HUES48 (cell line): ENCODE data around the gene ZNF830.
A peak's percentile ranks its signal among the peaks of the same experiment; 100 is the strongest.
"Not testable (repeated sequence)": the region's sequence is repeated elsewhere in the genome, so short reads cannot be mapped to it uniquely, and the experiment has no call there.

Experiments used
- H3K27ac ChIP-seq: one replicate; pipeline ENCODE4 v1.7.0; 2013; ENCODE audit warnings: low read depth, low read length, inconsistent platforms
- H3K27me3 ChIP-seq: 2 replicates; pipeline ENCODE4 v1.6.1; 2013; ENCODE audit warnings: mild to moderate bottlenecking, low read length; ENCODE audit not compliant: control insufficient read depth, insufficient read depth
- H3K36me3 ChIP-seq: 2 replicates; pipeline ENCODE4 v1.6.1; 2013; ENCODE audit warnings: low read length; ENCODE audit not compliant: control insufficient read depth, insufficient read depth
- H3K4me1 ChIP-seq: 2 replicates; pipeline ENCODE4 v1.6.1; 2013; ENCODE audit warnings: mild to moderate bottlenecking, low read length; ENCODE audit not compliant: control insufficient read depth, insufficient read depth
- H3K4me3 ChIP-seq: 2 replicates; pipeline ENCODE4 v1.5.1; 2013; ENCODE audit warnings: mild to moderate bottlenecking, low read depth, low read length
- H3K9ac ChIP-seq: 2 replicates; pipeline ENCODE4 v1.6.1; 2013; ENCODE audit warnings: mild to moderate bottlenecking, low read depth, low read length, moderate library complexity
- H3K9me3 ChIP-seq: 2 replicates; pipeline ENCODE4 v1.6.1; 2013; ENCODE audit warnings: low read length; ENCODE audit not compliant: control insufficient read depth, insufficient read depth

The ZNF830 gene, protein sequence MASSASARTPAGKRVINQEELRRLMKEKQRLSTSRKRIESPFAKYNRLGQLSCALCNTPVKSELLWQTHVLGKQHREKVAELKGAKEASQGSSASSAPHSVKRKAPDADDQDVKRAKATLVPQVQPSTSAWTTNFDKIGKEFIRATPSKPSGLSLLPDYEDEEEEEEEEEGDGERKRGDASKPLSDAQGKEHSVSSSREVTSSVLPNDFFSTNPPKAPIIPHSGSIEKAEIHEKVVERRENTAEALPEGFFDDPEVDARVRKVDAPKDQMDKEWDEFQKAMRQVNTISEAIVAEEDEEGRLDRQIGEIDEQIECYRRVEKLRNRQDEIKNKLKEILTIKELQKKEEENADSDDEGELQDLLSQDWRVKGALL

DNA sequence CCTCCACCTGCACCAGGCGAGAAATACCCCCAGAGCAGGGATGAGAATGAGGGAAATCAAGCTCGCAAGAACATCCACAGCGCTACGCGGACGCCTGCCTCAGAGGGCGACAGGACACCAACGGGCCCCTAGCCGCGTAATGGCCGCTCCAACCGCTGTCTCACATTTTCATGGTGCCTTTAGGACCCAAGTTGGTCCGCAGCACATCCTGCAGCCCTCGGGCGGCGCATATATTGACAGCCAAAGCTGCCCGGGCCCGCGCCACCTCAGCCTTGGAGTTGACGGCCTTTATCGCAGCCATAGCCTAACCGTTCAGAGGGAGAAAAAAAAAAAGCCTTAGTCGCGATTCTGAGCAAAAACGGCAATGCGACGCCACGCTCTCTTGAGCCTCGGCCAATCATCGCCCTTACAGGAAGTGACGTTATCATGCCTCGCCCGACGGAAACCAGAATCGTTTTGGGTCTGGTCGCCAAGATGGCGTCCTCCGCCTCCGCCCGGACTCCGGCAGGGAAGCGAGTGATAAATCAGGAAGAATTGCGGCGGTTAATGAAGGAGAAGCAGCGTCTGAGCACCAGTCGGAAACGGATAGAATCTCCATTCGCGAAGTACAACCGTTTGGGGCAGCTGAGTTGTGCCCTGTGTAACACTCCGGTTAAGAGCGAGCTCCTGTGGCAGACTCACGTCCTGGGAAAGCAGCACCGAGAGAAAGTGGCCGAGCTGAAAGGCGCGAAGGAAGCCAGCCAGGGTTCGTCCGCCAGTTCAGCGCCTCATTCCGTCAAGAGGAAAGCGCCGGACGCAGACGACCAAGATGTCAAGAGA lies at the start of gene ZNF830, which contains the start of gene CCT6B:
Gene ZNF830 (plus strand): TSS at position 448 of the 819 bp plus-strand sequence. CDS start 27 bp downstream, at position 475.
Gene CCT6B (minus strand): TSS at position 368 of the 819 bp plus-strand sequence. CDS start 67 bp downstream, at position 301.
- peaks cover 14% of the 10 kb centered on the region for H3K27me3 ChIP-seq
- peaks cover 24% of the 10 kb centered on the region for H3K36me3 ChIP-seq
- H3K27ac ChIP-seq: peak within 1 kb of the TSS; percentile 93
- no peaks in the 10 kb centered on the region for H3K9me3 ChIP-seq
- H3K9ac ChIP-seq: peak within 1 kb of the TSS; percentile 96
- peak within 1 kb of the TSS; percentile 98 for H3K4me3 ChIP-seq
- peaks cover 8% of the 10 kb centered on the region; the same call in 1 of the 2 replicates for H3K4me1 ChIP-seq

DNA sequence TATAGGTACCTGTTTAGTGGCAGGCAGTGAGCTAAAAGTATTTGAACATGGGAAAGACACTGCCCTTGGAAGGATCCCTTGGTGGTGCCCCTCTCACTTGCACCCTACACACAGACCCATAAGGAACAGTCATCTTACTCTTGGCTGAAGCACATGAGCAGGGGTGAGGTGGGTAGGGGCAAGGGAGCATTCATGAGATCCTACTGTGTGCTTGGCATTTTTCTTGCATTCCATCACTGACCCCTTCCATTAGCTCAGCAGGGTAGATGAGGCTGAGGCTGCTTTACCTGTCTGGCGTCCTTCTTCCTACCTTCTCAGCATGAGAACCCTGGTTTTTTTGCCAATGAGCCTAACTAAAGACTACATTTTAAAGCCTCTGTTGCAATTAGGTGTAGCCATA lies 48.3 kb upstream of the ZNF830 start:
- peak overlapping the region; percentile 16 for H3K27ac ChIP-seq
- H3K4me3 ChIP-seq: no peak overlapping the region
- H3K9me3 ChIP-seq: no peaks in the 10 kb centered on the region
- no peaks in the 10 kb centered on the region for H3K27me3 ChIP-seq
- H3K9ac ChIP-seq: no peak overlapping the region
- H3K36me3 ChIP-seq: no peaks in the 10 kb centered on the region
- H3K4me1 ChIP-seq: no peaks in the 10 kb centered on the region

GRCh38 chr17:34916120-34916519 lies 45.2 kb upstream of the ZNF830 start:
- no peaks in the 10 kb centered on the region for H3K9me3 ChIP-seq
- H3K27me3 ChIP-seq: no peaks in the 10 kb centered on the region
- H3K27ac ChIP-seq: no peak overlapping the region

GRCh38 chr17:34917381-34917780 lies 44.0 kb upstream of the ZNF830 start:
- Histone ChIP-seq H3K27ac (no peak overlapping the region), H3K4me1 (no peaks in the 10 kb centered on the region), H3K36me3 (no peaks in the 10 kb centered on the region), H3K4me3 (no peak overlapping the region), H3K27me3 (no peaks in the 10 kb centered on the region), H3K9ac (no peak overlapping the region), H3K9me3 (no peaks in the 10 kb centered on the region)

More at GRCh38 chr17:34916120-34916519, 45.2 kb upstream of the ZNF830 start:
- Histone ChIP-seq H3K36me3 (no peaks in the 10 kb centered on the region), H3K9ac (no peak overlapping the region), H3K4me1 (no peaks in the 10 kb centered on the region), H3K4me3 (no peak overlapping the region)

DNA sequence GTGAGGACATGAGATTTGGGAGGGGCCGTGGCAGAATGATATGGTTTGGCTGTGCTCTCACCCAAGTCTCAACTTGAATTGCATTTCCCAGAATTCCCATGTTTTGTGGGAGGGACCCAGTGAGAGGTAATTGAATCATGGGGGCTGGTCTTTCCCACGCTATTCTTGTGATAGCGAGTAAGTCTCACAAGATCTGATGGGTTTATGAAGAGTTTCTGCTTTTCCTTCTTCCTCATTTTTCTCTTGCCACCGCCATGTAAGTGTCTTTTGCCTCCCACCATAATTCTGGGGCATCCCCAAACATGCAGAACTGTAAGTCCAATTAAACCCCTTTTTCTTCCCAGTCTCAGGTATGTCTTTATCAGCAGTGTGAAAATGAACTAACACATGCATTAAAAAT lies 40.7 kb upstream of the ZNF830 start:
- no peaks in the 10 kb centered on the region for H3K36me3 ChIP-seq
- no peak overlapping the region for H3K9ac ChIP-seq
- H3K9me3 ChIP-seq: no peaks in the 10 kb centered on the region
- no peaks in the 10 kb centered on the region for H3K27me3 ChIP-seq
- H3K27ac ChIP-seq: no peak overlapping the region
- no peak overlapping the region for H3K4me3 ChIP-seq
- H3K4me1 ChIP-seq: no peaks in the 10 kb centered on the region

GRCh38 chr17:34926661-34927060 lies 34.7 kb upstream of the ZNF830 start:
- H3K27me3 ChIP-seq: no peaks in the 10 kb centered on the region
- no peaks in the 10 kb centered on the region for H3K36me3 ChIP-seq
- H3K9me3 ChIP-seq: no peaks in the 10 kb centered on the region
- no peaks in the 10 kb centered on the region for H3K4me1 ChIP-seq
- no peak overlapping the region for H3K9ac ChIP-seq
- no peak overlapping the region for H3K4me3 ChIP-seq
- H3K27ac ChIP-seq: no peak overlapping the region

GRCh38 chr17:34930283-34930682 lies 31.1 kb upstream of the ZNF830 start:
- H3K27me3 ChIP-seq: no peaks in the 10 kb centered on the region
- H3K9me3 ChIP-seq: no peaks in the 10 kb centered on the region
- no peaks in the 10 kb centered on the region for H3K36me3 ChIP-seq
- no peak overlapping the region for H3K27ac ChIP-seq
- no peaks in the 10 kb centered on the region for H3K4me1 ChIP-seq
- no peak overlapping the region for H3K9ac ChIP-seq
- H3K4me3 ChIP-seq: no peak overlapping the region

DNA sequence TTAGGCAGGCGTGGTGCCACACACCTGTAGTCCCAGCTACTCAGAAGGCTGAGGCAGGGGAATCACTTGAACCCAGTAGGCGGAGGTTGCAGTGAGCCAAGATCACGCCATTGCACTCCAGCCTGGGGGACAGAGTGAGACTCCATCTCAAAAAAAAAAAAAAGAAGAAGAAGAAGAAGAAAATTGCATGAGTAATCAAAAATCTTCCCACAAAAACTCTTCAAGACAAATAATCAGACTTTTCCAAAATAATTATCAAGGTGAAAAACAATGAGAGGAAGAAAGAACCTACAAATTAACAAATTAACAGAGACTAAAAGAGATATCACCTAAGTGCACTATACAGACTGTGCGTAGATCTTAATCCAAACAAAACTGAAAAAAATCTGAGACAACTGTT lies 10.6 kb upstream of the ZNF830 start:
- not testable (repeated sequence) for H3K36me3 ChIP-seq, H3K4me3 ChIP-seq, H3K27me3 ChIP-seq, H3K9ac ChIP-seq, H3K9me3 ChIP-seq, H3K27ac ChIP-seq, H3K4me1 ChIP-seq

DNA sequence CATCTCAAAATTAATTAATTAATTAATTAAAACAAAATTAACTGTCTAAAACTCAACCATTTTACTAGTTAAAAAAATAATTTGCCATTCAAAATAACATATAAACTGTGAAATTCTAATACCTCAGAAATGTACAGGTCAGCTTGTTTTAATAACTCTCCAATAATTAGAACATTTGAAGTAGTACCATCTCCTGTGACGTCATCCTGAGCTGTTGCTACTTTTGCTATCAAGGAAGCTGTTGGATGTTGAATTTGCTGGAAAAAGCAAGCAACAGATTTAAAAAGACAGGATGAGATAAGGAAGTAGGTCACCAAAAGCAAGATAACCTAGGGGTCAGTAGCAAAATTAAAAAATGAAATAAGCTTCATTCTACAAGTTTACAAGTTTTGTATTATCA lies 2.9 kb upstream of the ZNF830 start:
- Histone ChIP-seq H3K4me3 (no peak overlapping the region), H3K27me3 (peaks cover 14% of the 10 kb centered on the region), H3K36me3 (peaks cover under 1% of the 10 kb centered on the region; the same call in 1 of the 2 replicates), H3K4me1 (peaks cover 8% of the 10 kb centered on the region; the same call in 1 of the 2 replicates), H3K9ac (no peak overlapping the region), H3K27ac (no peak overlapping the region), H3K9me3 (no peaks in the 10 kb centered on the region)

DNA sequence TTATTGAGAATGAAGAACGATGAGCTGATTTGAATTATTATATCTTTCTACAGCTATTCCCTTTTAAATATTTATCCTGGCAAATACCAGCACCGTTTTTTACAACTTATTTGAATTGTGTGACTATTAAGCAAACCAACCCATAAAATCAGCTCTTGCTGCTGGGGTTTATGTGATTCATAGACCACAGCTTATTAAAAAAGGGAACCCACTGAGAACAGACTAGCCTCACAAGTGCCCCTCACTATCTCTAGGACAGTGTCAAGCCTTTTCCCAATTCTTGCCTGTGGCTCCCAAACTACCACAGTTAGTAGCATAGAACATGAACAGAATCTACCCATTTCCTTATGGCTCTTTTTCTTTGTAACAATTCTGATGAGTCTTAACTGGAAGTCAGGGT lies 12.8 kb downstream of the ZNF830 start:
- Histone ChIP-seq H3K4me3 (no peak overlapping the region), H3K27ac (no peak overlapping the region)

More for the DNA sequence above, 12.8 kb downstream of the ZNF830 start:
- Histone ChIP-seq H3K9ac (no peak overlapping the region), H3K36me3 (no peaks in the 10 kb centered on the region), H3K9me3 (no peaks in the 10 kb centered on the region), H3K27me3 (no peaks in the 10 kb centered on the region), H3K4me1 (no peaks in the 10 kb centered on the region)
